Retinal pigment epithelial cell (primary cell): ENCODE measurements around the gene AMACR.

ENCODE experiments used
- DNase-seq: peaks from one replicate; pipeline ENCODE4 v3.0.0-alpha.2; 2010; ENCODE audit warnings: low read depth
- H3K4me3 ChIP-seq: 2 replicates; pipeline ENCODE4 v1.5.1; 2011; ENCODE audit warnings: mild to moderate bottlenecking, low read length, control low read depth, moderate library complexity
- CTCF ChIP-seq: conservative IDR thresholded peaks from 2 replicates; pipeline ENCODE4 v1.5.1; 2011; ENCODE audit warnings: low read depth, low read length, control low read depth, inconsistent platforms

Gene AMACR

GRCh38 chr5:34042321-34042720, 34.5 kb upstream of the AMACR start:
- H3K4me3 ChIP-seq, result no peak overlapping the region
- TF ChIP-seq CTCF, result no peak
- DNase-seq, result no peak

GRCh38 chr5:34041247-34041972, 33.6 kb upstream of the AMACR start:
- DNase-seq, result no peak
- TF ChIP-seq CTCF, result no peak
- no peak overlapping the region for H3K4me3 ChIP-seq

- no peak for DNase-seq
- no peak overlapping the region for H3K4me3 ChIP-seq
- no peak for TF ChIP-seq CTCF
These were observed 32.6 kb upstream of the AMACR start for GRCh38 chr5:34040472-34040871.

- no peak overlapping the region for H3K4me3 ChIP-seq
- TF ChIP-seq CTCF, result no peak
- DNase-seq, result no peak
These were observed 31.7 kb upstream of the AMACR start for GRCh38 chr5:34039398-34040157.

- DNase-seq, result no peak
- TF ChIP-seq CTCF, result no peak
- H3K4me3 ChIP-seq, result no peak overlapping the region
These were observed 31.0 kb upstream of the AMACR start for GRCh38 chr5:34038838-34039237.

GRCh38 chr5:34038390-34038789, 30.5 kb upstream of the AMACR start:
- TF ChIP-seq CTCF, result no peak
- no peak for DNase-seq
- H3K4me3 ChIP-seq, result no peak overlapping the region

GRCh38 chr5:34037726-34038125, 29.9 kb upstream of the AMACR start:
- no peak for TF ChIP-seq CTCF
- H3K4me3 ChIP-seq, result no peak overlapping the region
- DNase-seq, result no peak
